ENCODE measurements around the gene TXLNB. TPM values are rescaled to one million over a fixed set of nuclear protein-coding genes. Genes with fewer than 3 reads are reported as not detected.

Gene TXLNB
- not detected in 5 replicates for total RNA-seq (2022; extraction: Qiagen RNA extraction; ENCODE audit: low read depth)

GRCh38 chr6:139291813-139292619, at the start of gene TXLNB:
Gene TXLNB (minus strand): TSS chr6:139291998. CDS start chr6:139288899, 3,099 bp downstream.

Other genes with a start within 250 kb of the TXLNB start
- gene HECA, start 156.9 kb downstream of the TXLNB start, total RNA-seq (2022; extraction: Qiagen RNA extraction; ENCODE audit: low read depth): 1.1 to 2.1 TPM (median 1.9 TPM) in 5 replicates
- gene CITED2, start 82.7 kb upstream of the TXLNB start, total RNA-seq (2022; extraction: Qiagen RNA extraction; ENCODE audit: low read depth): 15.7 to 30.3 TPM (median 22.9 TPM) in 5 replicates